ENCODE measurements around the gene CBARP. TPM values are rescaled to one million over a fixed set of nuclear protein-coding genes. Genes with fewer than 3 reads are reported as not detected.

The CBARP gene
- total RNA-seq, 1 experiment from 2014 or later = 23.4 TPM

- Mint-ChIP-seq H3K4me1 (peaks cover 34% of the 10 kb centered on the region), H3K27ac (peak within 1 kb of the TSS; percentile 95), H3K4me3 (peak within 1 kb of the TSS; percentile 71), H3K36me3 (peaks cover 40% of the 10 kb centered on the region), H3K9me3 (no peaks in the 10 kb centered on the region), H3K27me3 (ENCODE audit: low read depth) (no peaks in the 10 kb centered on the region)
- CTCF ChIA-PET = interaction anchor here (0.6 to 1.5 kb wide), 7 partner anchors 9 to 1022 kb away, joined by 3 to 27 read pairs (median 3); no protein-coding TSS in a partner anchor
- POLR2A ChIA-PET = interaction anchor here (1.0 kb wide), 4 partner anchors 9 to 139 kb away, joined by 3 to 7 read pairs (median 4); no protein-coding TSS in a partner anchor
- ATAC-seq = peak; percentile 68
- peak; percentile 95 for DNase-seq (ENCODE audit: low spot score)
- no peak for TF ChIP-seq NR1H2 (CRISPR knock-in tag; IDR thresholded peaks at IDR 0.05)
- no peak for TF ChIP-seq ZNF423 (CRISPR knock-in tag; IDR thresholded peaks at IDR 0.05)
- no peak; the same call in 1 of the 2 replicates for TF ChIP-seq FOXP1 (CRISPR knock-in tag; IDR thresholded peaks at IDR 0.05; ENCODE audit: borderline replicate concordance)
- TF ChIP-seq KAT7 (CRISPR knock-in tag; IDR thresholded peaks at IDR 0.05; ENCODE audit: borderline replicate concordance) = peak; percentile 99
- TF ChIP-seq, protein P1, sequence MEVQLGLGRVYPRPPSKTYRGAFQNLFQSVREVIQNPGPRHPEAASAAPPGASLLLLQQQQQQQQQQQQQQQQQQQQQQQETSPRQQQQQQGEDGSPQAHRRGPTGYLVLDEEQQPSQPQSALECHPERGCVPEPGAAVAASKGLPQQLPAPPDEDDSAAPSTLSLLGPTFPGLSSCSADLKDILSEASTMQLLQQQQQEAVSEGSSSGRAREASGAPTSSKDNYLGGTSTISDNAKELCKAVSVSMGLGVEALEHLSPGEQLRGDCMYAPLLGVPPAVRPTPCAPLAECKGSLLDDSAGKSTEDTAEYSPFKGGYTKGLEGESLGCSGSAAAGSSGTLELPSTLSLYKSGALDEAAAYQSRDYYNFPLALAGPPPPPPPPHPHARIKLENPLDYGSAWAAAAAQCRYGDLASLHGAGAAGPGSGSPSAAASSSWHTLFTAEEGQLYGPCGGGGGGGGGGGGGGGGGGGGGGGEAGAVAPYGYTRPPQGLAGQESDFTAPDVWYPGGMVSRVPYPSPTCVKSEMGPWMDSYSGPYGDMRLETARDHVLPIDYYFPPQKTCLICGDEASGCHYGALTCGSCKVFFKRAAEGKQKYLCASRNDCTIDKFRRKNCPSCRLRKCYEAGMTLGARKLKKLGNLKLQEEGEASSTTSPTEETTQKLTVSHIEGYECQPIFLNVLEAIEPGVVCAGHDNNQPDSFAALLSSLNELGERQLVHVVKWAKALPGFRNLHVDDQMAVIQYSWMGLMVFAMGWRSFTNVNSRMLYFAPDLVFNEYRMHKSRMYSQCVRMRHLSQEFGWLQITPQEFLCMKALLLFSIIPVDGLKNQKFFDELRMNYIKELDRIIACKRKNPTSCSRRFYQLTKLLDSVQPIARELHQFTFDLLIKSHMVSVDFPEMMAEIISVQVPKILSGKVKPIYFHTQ (CRISPR knock-in tag; IDR thresholded peaks at IDR 0.05) = no peak
- no peak for TF ChIP-seq TEAD4 (CRISPR knock-in tag; IDR thresholded peaks at IDR 0.05)
- TF ChIP-seq, protein P2, sequence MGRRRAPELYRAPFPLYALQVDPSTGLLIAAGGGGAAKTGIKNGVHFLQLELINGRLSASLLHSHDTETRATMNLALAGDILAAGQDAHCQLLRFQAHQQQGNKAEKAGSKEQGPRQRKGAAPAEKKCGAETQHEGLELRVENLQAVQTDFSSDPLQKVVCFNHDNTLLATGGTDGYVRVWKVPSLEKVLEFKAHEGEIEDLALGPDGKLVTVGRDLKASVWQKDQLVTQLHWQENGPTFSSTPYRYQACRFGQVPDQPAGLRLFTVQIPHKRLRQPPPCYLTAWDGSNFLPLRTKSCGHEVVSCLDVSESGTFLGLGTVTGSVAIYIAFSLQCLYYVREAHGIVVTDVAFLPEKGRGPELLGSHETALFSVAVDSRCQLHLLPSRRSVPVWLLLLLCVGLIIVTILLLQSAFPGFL (CRISPR knock-in tag; IDR thresholded peaks at IDR 0.05; ENCODE audit: borderline replicate concordance) = no peak
- TF ChIP-seq NFATC4 (CRISPR knock-in tag; IDR thresholded peaks at IDR 0.05) = peak; percentile 55; the same call in 1 of the 2 replicates
- no peak for TF ChIP-seq MLX (CRISPR knock-in tag; IDR thresholded peaks at IDR 0.05)
- TF ChIP-seq ZBTB43 (CRISPR knock-in tag; IDR thresholded peaks at IDR 0.05) = no peak
- peak; percentile 50; the same call in 1 of the 2 replicates for TF ChIP-seq TEAD1 (CRISPR knock-in tag; IDR thresholded peaks at IDR 0.05)
- peak; percentile 72 for TF ChIP-seq HMGXB4 (CRISPR knock-in tag; IDR thresholded peaks at IDR 0.05)
- TF ChIP-seq, protein P3, sequence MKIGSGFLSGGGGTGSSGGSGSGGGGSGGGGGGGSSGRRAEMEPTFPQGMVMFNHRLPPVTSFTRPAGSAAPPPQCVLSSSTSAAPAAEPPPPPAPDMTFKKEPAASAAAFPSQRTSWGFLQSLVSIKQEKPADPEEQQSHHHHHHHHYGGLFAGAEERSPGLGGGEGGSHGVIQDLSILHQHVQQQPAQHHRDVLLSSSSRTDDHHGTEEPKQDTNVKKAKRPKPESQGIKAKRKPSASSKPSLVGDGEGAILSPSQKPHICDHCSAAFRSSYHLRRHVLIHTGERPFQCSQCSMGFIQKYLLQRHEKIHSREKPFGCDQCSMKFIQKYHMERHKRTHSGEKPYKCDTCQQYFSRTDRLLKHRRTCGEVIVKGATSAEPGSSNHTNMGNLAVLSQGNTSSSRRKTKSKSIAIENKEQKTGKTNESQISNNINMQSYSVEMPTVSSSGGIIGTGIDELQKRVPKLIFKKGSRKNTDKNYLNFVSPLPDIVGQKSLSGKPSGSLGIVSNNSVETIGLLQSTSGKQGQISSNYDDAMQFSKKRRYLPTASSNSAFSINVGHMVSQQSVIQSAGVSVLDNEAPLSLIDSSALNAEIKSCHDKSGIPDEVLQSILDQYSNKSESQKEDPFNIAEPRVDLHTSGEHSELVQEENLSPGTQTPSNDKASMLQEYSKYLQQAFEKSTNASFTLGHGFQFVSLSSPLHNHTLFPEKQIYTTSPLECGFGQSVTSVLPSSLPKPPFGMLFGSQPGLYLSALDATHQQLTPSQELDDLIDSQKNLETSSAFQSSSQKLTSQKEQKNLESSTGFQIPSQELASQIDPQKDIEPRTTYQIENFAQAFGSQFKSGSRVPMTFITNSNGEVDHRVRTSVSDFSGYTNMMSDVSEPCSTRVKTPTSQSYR (CRISPR knock-in tag; IDR thresholded peaks at IDR 0.05) = 0 out of 2 replicates have a peak, but pooled peaks have one; percentile 53
- TF ChIP-seq, protein P4, sequence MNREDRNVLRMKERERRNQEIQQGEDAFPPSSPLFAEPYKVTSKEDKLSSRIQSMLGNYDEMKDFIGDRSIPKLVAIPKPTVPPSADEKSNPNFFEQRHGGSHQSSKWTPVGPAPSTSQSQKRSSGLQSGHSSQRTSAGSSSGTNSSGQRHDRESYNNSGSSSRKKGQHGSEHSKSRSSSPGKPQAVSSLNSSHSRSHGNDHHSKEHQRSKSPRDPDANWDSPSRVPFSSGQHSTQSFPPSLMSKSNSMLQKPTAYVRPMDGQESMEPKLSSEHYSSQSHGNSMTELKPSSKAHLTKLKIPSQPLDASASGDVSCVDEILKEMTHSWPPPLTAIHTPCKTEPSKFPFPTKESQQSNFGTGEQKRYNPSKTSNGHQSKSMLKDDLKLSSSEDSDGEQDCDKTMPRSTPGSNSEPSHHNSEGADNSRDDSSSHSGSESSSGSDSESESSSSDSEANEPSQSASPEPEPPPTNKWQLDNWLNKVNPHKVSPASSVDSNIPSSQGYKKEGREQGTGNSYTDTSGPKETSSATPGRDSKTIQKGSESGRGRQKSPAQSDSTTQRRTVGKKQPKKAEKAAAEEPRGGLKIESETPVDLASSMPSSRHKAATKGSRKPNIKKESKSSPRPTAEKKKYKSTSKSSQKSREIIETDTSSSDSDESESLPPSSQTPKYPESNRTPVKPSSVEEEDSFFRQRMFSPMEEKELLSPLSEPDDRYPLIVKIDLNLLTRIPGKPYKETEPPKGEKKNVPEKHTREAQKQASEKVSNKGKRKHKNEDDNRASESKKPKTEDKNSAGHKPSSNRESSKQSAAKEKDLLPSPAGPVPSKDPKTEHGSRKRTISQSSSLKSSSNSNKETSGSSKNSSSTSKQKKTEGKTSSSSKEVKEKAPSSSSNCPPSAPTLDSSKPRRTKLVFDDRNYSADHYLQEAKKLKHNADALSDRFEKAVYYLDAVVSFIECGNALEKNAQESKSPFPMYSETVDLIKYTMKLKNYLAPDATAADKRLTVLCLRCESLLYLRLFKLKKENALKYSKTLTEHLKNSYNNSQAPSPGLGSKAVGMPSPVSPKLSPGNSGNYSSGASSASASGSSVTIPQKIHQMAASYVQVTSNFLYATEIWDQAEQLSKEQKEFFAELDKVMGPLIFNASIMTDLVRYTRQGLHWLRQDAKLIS (CRISPR knock-in tag; IDR thresholded peaks at IDR 0.05; ENCODE audit: borderline replicate concordance) = peak; percentile 54; the same call in 1 of the 2 replicates
- no peak for TF ChIP-seq GRHL2 (CRISPR knock-in tag; IDR thresholded peaks at IDR 0.05; ENCODE audit: insufficient replicate concordance, severe bottlenecking)
- peak; percentile 77; the same call in 1 of the 2 replicates for TF ChIP-seq NFE2L1 (CRISPR knock-in tag; IDR thresholded peaks at IDR 0.05)
- no peak for TF ChIP-seq ELF4 (CRISPR knock-in tag; IDR thresholded peaks at IDR 0.05; ENCODE audit: low read depth)
- no peak for TF ChIP-seq SMAD4 (CRISPR knock-in tag; IDR thresholded peaks at IDR 0.05)
- TF ChIP-seq JUN (CRISPR knock-in tag; IDR thresholded peaks at IDR 0.05) = peak; percentile 75; the same call in 1 of the 2 replicates
- no peak; the same call in 1 of the 2 replicates for TF ChIP-seq TCF7 (CRISPR knock-in tag; IDR thresholded peaks at IDR 0.05; ENCODE audit: low read depth)
- TF ChIP-seq ZNF138 (CRISPR knock-in tag; conservative IDR thresholded peaks at IDR 0.05) = peak; percentile 94; the same call in 1 of the 2 replicates
- no peak for TF ChIP-seq ZNF317 (CRISPR knock-in tag; IDR thresholded peaks at IDR 0.05; ENCODE audit: borderline replicate concordance, low read depth)
Observed at GRCh38 chr19:1275260-1275975, 37.6 kb upstream of the CBARP start, which contains the start of gene FAM174C. Gene FAM174C, plus strand, starts transcription at chr19:1275530. Its CDS starts 20 bp downstream, at chr19:1275550.
